HG03064 (cell line): ENCODE results near the gene EMP2.
"Not testable (repeated sequence)": the region's sequence is repeated elsewhere in the genome, so short reads cannot be mapped to it uniquely, and the experiment has no call there.

Experiments used
- ATAC-seq: cut with Tn5 transposase; IDR thresholded peaks from one replicate; pipeline ENCODE4 v1.9.1; 2021; ENCODE audit warnings: low read depth; ENCODE audit not compliant: unreplicated experiment

EMP2 gene

GRCh38 chr16:10579575-10579964 lies 828 bp downstream of the EMP2 start:
- no peak for ATAC-seq

- ATAC-seq: no peak
Observed at GRCh38 chr16:10578474-10579316, 1.7 kb downstream of the EMP2 start.

- ATAC-seq: no peak
Observed at GRCh38 chr16:10577305-10578202, 2.8 kb downstream of the EMP2 start.

GRCh38 chr16:10576390-10577304 lies 3.8 kb downstream of the EMP2 start:
- ATAC-seq: no peak

- ATAC-seq: no peak
Observed at GRCh38 chr16:10575506-10576130, 4.8 kb downstream of the EMP2 start.

- no peak for ATAC-seq
Observed at GRCh38 chr16:10572611-10573010, 7.8 kb downstream of the EMP2 start.

- no peak for ATAC-seq
Observed at GRCh38 chr16:10571354-10571753, 9.0 kb downstream of the EMP2 start.

GRCh38 chr16:10569621-10570020 lies 10.8 kb downstream of the EMP2 start:
- no peak for ATAC-seq

GRCh38 chr16:10566613-10567012 lies 13.8 kb downstream of the EMP2 start:
- no peak for ATAC-seq

- ATAC-seq: no peak
Observed at GRCh38 chr16:10565167-10565566, 15.2 kb downstream of the EMP2 start.

- ATAC-seq: no peak
Observed at GRCh38 chr16:10564591-10564990, 15.8 kb downstream of the EMP2 start.

- no peak for ATAC-seq
Observed at GRCh38 chr16:10562361-10562899, 18.0 kb downstream of the EMP2 start.

GRCh38 chr16:10561425-10561824 lies 19.0 kb downstream of the EMP2 start:
- ATAC-seq: no peak

- ATAC-seq: no peak
Observed at GRCh38 chr16:10561001-10561400, 19.4 kb downstream of the EMP2 start.

GRCh38 chr16:10559792-10560191 lies 20.6 kb downstream of the EMP2 start:
- ATAC-seq: not testable (repeated sequence)

GRCh38 chr16:10558746-10559641 lies 21.4 kb downstream of the EMP2 start:
- ATAC-seq: no peak

- ATAC-seq: no peak
Observed at GRCh38 chr16:10558305-10558704, 22.1 kb downstream of the EMP2 start.

GRCh38 chr16:10557750-10558149 lies 22.6 kb downstream of the EMP2 start:
- ATAC-seq: no peak

GRCh38 chr16:10556236-10556635 lies 24.2 kb downstream of the EMP2 start:
- ATAC-seq: no peak
